ENCODE results near the gene PARN.

GRCh38 chr16:14398014-14398717, 231.9 kb downstream of the PARN start:
- TF ChIP-seq CTCF (IDR thresholded peaks at IDR 0.05; ENCODE audit: low read length) (no peak), EZH2 (optimal IDR thresholded peaks at IDR 0.05; ENCODE audit: low read depth, low read length) (no peak), EZH2phosphoT487 (IDR thresholded peaks at IDR 0.05; ENCODE audit: low read length) (no peak)

Measured in MM.1S (cell line).